ENCODE measurements around the gene ACSM6.
A peak's percentile ranks its signal among the peaks of the same experiment; 100 is the strongest.

Gene ACSM6

GRCh38 chr10:95246582-95247051 is 52.6 kb downstream of the ACSM6 start:
- DNase-seq (ENCODE audit: low read depth) = peak; percentile 52

GRCh38 chr10:95247200-95247880 is 53.3 kb downstream of the ACSM6 start:
- no peak for DNase-seq (ENCODE audit: low read depth)

- no peak for DNase-seq (ENCODE audit: low read depth)
Measured at GRCh38 chr10:95247881-95248583, 54.0 kb downstream of the ACSM6 start.

- DNase-seq (ENCODE audit: low read depth) = no peak
Measured at GRCh38 chr10:95248989-95249388, 55.0 kb downstream of the ACSM6 start.

- no peak for DNase-seq (ENCODE audit: low read depth)
Measured at GRCh38 chr10:95249467-95249866, 55.4 kb downstream of the ACSM6 start.

- no peak for DNase-seq (ENCODE audit: low read depth)
Measured at GRCh38 chr10:95250856-95251255, 56.8 kb downstream of the ACSM6 start.

GRCh38 chr10:95253007-95253406 is 59.0 kb downstream of the ACSM6 start:
- DNase-seq (ENCODE audit: low read depth) = no peak

GRCh38 chr10:95253686-95254085 is 59.6 kb downstream of the ACSM6 start:
- DNase-seq (ENCODE audit: low read depth) = no peak

- DNase-seq (ENCODE audit: low read depth) = no peak
Measured at GRCh38 chr10:95254629-95255028, 60.6 kb downstream of the ACSM6 start.

GRCh38 chr10:95256268-95256667 is 62.2 kb downstream of the ACSM6 start:
- no peak for DNase-seq (ENCODE audit: low read depth)

- DNase-seq (ENCODE audit: low read depth) = no peak
Measured at GRCh38 chr10:95257849-95258248, 63.8 kb downstream of the ACSM6 start.

GRCh38 chr10:95260397-95260881 is 66.4 kb downstream of the ACSM6 start:
- no peak for DNase-seq (ENCODE audit: low read depth)

GRCh38 chr10:95260909-95261552 is 67.0 kb downstream of the ACSM6 start:
- DNase-seq (ENCODE audit: low read depth) = no peak

- no peak for DNase-seq (ENCODE audit: low read depth)
Measured at GRCh38 chr10:95261926-95262325, 67.9 kb downstream of the ACSM6 start.

GRCh38 chr10:95262763-95263518 is 68.9 kb downstream of the ACSM6 start:
- DNase-seq (ENCODE audit: low read depth) = no peak

- no peak for DNase-seq (ENCODE audit: low read depth)
Measured at GRCh38 chr10:95263864-95264226, 69.8 kb downstream of the ACSM6 start.

- no peak for DNase-seq (ENCODE audit: low read depth)
Measured at GRCh38 chr10:95264227-95265051, 70.4 kb downstream of the ACSM6 start.

- no peak for DNase-seq (ENCODE audit: low read depth)
Measured at GRCh38 chr10:95265572-95265971, 71.5 kb downstream of the ACSM6 start.

- DNase-seq (ENCODE audit: low read depth) = no peak
Measured at GRCh38 chr10:95266674-95267095, 72.6 kb downstream of the ACSM6 start.

- no peak for DNase-seq (ENCODE audit: low read depth)
Measured at GRCh38 chr10:95267251-95267650, 73.2 kb downstream of the ACSM6 start.

- DNase-seq (ENCODE audit: low read depth) = no peak
Measured at GRCh38 chr10:95268438-95268837, 74.4 kb downstream of the ACSM6 start.
